HFFc6 (cell line): ENCODE results near the gene RNF26. TPM values are rescaled to one million over a fixed set of nuclear protein-coding genes. Genes with fewer than 3 reads are reported as not detected.

Experiments
- DNase-seq: peaks from one replicate; pipeline ENCODE4 v3.0.0-alpha.2; 2018
- H3K27ac Mint-ChIP-seq: 2 replicates; pipeline ENCODE4 v1.8.0; 2020; ENCODE audit warnings: mild to moderate bottlenecking, mixed read lengths
- H3K27me3 Mint-ChIP-seq: 2 replicates; pipeline ENCODE4 v1.8.0; 2021; ENCODE audit warnings: mild to moderate bottlenecking, moderate library complexity, mixed read lengths; ENCODE audit not compliant: insufficient read depth
- H3K36me3 Mint-ChIP-seq: 2 replicates; pipeline ENCODE4 v1.8.0; 2021; ENCODE audit warnings: low read depth, mixed read lengths
- H3K4me1 Mint-ChIP-seq: 2 replicates; pipeline ENCODE4 v1.8.0; 2020; ENCODE audit warnings: low read depth, mixed read lengths
- H3K4me3 Mint-ChIP-seq: 2 replicates; pipeline ENCODE4 v1.8.0; 2020; ENCODE audit warnings: mild to moderate bottlenecking, moderate library complexity, mixed read lengths
- H3K9me3 Mint-ChIP-seq: 2 replicates; pipeline ENCODE4 v1.8.0; 2020; ENCODE audit warnings: mild to moderate bottlenecking, mixed read lengths
- CTCF ChIP-seq: fragments of 200-600 bp; sonication (generic); IDR thresholded peaks from 2 replicates; pipeline ENCODE4 v1.5.0; 2021; ENCODE audit warnings: antibody characterized with exemption, mild to moderate bottlenecking
- total RNA-seq, 6 experiments: library from RNA; stranded (reverse); fragmentation: NEBNext Ultra II Directional; extraction: Animal tissue kit (Norgen Biotek cat#: 25700); gene quantifications; 2 replicates in 1 of 6; 3 replicates in 5 of 6; pipeline ENCODE4 v1.2.3, GENCODE V29; 2021

RNF26 gene
- total RNA-seq, 6 experiments from 2014 or later: 48.6 to 63.5 (median 52.7) TPM

DNA sequence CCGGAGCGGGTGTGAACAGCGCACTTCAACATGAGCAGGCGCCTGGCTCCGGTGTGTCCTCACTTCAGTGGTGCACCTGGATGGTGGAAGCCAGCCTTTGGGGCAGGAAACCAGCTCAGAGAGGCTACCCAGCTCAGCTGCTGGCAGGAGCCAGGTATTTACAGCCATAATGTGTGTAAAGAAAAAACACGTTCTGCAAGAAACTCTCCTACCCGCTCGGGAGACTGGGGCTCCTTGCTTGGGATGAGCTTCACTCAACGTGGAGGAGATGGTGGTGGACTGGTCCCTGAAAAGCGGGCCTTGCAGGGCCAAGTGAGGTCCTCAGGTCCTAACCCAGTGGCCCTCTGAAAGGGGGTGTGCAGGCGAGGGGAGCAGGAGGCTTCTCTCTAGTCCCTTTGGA, 24.9 kb upstream of the RNF26 start:
- H3K4me1 Mint-ChIP-seq: peaks cover 13% of the 10 kb centered on the region
- no peak for DNase-seq
- H3K36me3 Mint-ChIP-seq: peaks cover 4% of the 10 kb centered on the region; the same call in 1 of the 2 replicates
- TF ChIP-seq CTCF: no peak
- no peak overlapping the region for H3K4me3 Mint-ChIP-seq
- no peaks in the 10 kb centered on the region for H3K9me3 Mint-ChIP-seq
- H3K27me3 Mint-ChIP-seq: peaks cover 2% of the 10 kb centered on the region
- no peak overlapping the region for H3K27ac Mint-ChIP-seq

GRCh38 chr11:119309953-119310681, 24.2 kb upstream of the RNF26 start:
- Mint-ChIP-seq H3K4me3 (no peak overlapping the region), H3K27ac (no peak overlapping the region)
- no peak for TF ChIP-seq CTCF

GRCh38 chr11:119310682-119311052, 23.7 kb upstream of the RNF26 start:
- TF ChIP-seq CTCF: no peak
- no peak for DNase-seq
- Mint-ChIP-seq H3K36me3 (peaks cover 3% of the 10 kb centered on the region; the same call in 1 of the 2 replicates), H3K27ac (no peak overlapping the region; the same call in 1 of the 2 replicates), H3K4me1 (peaks cover 12% of the 10 kb centered on the region), H3K4me3 (no peak overlapping the region), H3K9me3 (no peaks in the 10 kb centered on the region), H3K27me3 (peaks cover 7% of the 10 kb centered on the region)

More at GRCh38 chr11:119309953-119310681, 24.2 kb upstream of the RNF26 start:
- peaks cover 13% of the 10 kb centered on the region for H3K4me1 Mint-ChIP-seq
- H3K27me3 Mint-ChIP-seq: peaks cover 2% of the 10 kb centered on the region
- no peak for DNase-seq
- H3K36me3 Mint-ChIP-seq: peaks cover 4% of the 10 kb centered on the region; the same call in 1 of the 2 replicates
- H3K9me3 Mint-ChIP-seq: no peaks in the 10 kb centered on the region

DNA sequence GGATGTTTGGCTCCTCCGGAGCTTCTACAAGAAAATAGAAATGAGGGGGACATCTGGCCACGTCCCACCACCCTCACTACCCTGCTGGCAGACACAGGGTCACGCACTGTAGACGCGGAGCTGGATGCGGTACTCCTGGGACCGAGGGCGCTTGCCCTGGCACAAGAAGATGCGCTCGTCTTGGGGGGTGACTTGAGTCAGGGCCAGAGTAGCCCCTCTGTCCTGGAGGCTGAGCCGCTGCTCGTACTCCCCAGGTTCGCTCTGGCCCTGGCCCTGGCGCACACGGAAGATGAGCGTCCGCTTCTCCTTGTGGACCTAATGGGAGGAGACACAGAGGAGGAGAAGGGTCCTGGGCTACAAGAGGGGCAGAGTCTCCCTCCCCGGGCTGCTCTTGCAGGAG, 19.6 kb upstream of the RNF26 start:
- Mint-ChIP-seq H3K27me3 (peaks cover 13% of the 10 kb centered on the region), H3K36me3 (no peaks in the 10 kb centered on the region), H3K9me3 (no peaks in the 10 kb centered on the region), H3K4me1 (peaks cover 9% of the 10 kb centered on the region), H3K4me3 (no peak overlapping the region), H3K27ac (no peak overlapping the region)
- DNase-seq: no peak
- TF ChIP-seq CTCF: no peak

DNA sequence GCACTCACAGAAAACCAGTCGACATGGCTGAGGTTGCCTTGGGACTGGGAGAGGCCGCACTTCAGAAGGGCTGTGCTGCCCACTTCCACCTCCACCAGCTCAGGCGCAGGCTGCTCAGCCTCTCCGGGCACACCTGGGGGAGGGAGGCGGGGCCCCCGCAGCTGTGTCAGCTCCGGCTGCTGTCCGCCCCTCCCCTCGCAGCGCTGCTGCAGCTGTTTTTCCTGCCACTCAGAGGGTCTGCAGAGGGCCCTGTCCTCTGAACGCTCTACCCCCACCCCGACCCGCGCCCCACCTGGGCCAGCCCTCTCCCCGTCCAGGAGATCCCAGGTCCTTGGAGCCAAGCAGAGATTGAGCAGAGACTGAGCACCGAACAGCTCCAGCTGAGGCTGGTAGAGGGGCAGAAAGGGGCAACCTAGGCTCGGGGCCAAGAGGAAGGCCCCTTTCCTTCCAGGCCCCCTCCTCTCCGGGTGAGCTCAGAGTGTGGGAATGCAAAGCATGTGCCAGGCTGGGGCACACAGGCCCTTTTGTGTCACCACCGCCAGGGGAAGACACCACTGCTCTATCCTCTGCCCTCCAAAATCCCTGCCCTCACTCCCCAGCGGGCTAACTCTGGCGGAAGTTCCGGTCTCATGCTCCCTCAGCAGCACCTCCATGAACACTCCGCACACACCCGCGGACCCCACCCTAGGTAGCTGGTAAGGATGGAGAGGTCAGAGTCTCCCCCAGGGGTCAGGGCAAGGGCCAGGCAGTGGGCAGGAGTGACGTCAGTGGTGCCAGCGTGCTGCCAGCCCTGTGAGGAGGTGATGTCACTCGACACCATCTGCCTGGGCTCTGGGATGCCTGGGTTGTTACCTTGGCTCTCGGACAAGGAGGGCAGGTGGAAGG, 19.0 kb upstream of the RNF26 start:
- no peak for DNase-seq
- Mint-ChIP-seq H3K27me3 (peaks cover 11% of the 10 kb centered on the region; the same call in 1 of the 2 replicates), H3K27ac (no peak overlapping the region), H3K4me3 (peak overlapping the region; percentile 24; the same call in 1 of the 2 replicates), H3K9me3 (no peaks in the 10 kb centered on the region), H3K4me1 (peaks cover 9% of the 10 kb centered on the region), H3K36me3 (no peaks in the 10 kb centered on the region)
- peak; percentile 31; the same call in 1 of the 2 replicates for TF ChIP-seq CTCF
